GM12878 (cell line): ENCODE measurements around the gene CHRNA9. TPM values are rescaled to one million over a fixed set of nuclear protein-coding genes. Genes with fewer than 3 reads are reported as not detected.

ENCODE experiments used
- CBFB ChIP-seq: IDR thresholded peaks from 2 replicates; pipeline ENCODE4 v1.6.1; 2016; ENCODE audit warnings: antibody characterized with exemption, low read depth
- CBX3 ChIP-seq: fragments of 200-600 bp; sonication (generic); IDR thresholded peaks from 2 replicates; pipeline ENCODE4 v1.6.1; 2016; ENCODE audit warnings: low read depth, borderline replicate concordance
- EGR1 ChIP-seq, 2 experiments: IDR thresholded peaks; 1 replicate in 1 of 2; 2 replicates in 1 of 2; pipeline ENCODE4 v1.6.1; 2011 to 2012; ENCODE audit warnings: low read depth in 2 of 2, low read length in 2 of 2, borderline replicate concordance in 1 of 2, mild to moderate bottlenecking in 1 of 2, moderate library complexity in 1 of 2
- EP300 ChIP-seq, 2 experiments: fragments of 150-350 bp in 1 of 2; IDR thresholded peaks; 2 replicates each; pipeline ENCODE4 v1.6.1; 2011 to 2012; ENCODE audit warnings: low read depth in 2 of 2, low read length in 2 of 2, borderline replicate concordance in 1 of 2, improper control_type of control experiment in 1 of 2, inconsistent platforms in 1 of 2; ENCODE audit not compliant: control insufficient read depth in 1 of 2
- KDM1A ChIP-seq: fragments of 200-600 bp; sonication (generic); IDR thresholded peaks from 2 replicates; pipeline ENCODE4 v1.6.1; 2016; ENCODE audit warnings: borderline replicate concordance
- MEF2B ChIP-seq: fragments of 450-650 bp; IDR thresholded peaks from 2 replicates; pipeline ENCODE4 v1.6.1; 2018; ENCODE audit warnings: mild to moderate bottlenecking, moderate library complexity; ENCODE audit not compliant: partially characterized antibody, poor library complexity, severe bottlenecking
- MTA3 ChIP-seq: IDR thresholded peaks from 2 replicates; pipeline ENCODE4 v1.6.1; 2012; ENCODE audit warnings: low read length, inconsistent platforms, borderline replicate concordance
- PAX8 ChIP-seq: fragments of 450-650 bp; IDR thresholded peaks from 2 replicates; pipeline ENCODE4 v1.6.1; 2017; ENCODE audit warnings: mild to moderate bottlenecking, moderate library complexity
- PML ChIP-seq: IDR thresholded peaks from 2 replicates; pipeline ENCODE4 v1.6.1; 2012; ENCODE audit warnings: low read length, inconsistent platforms
- POLR2AphosphoS2 ChIP-seq: IDR thresholded peaks from 2 replicates; pipeline ENCODE4 v1.6.1; 2011; ENCODE audit warnings: low read depth, mild to moderate bottlenecking, low read length, improper control_type of control experiment, moderate library complexity
- POU2F2 ChIP-seq: IDR thresholded peaks from 3 replicates; pipeline ENCODE4 v1.6.1; 2011; ENCODE audit warnings: low read depth, mild to moderate bottlenecking, low read length, borderline replicate concordance
- RFX5 ChIP-seq: IDR thresholded peaks from 2 replicates; pipeline ENCODE4 v1.6.1; 2011; ENCODE audit warnings: low read depth, low read length, improper control_type of control experiment
- SIN3A ChIP-seq: IDR thresholded peaks from 2 replicates; pipeline ENCODE4 v1.6.1; 2012; ENCODE audit warnings: low read depth, low read length, improper control_type of control experiment
- SIX5 ChIP-seq: IDR thresholded peaks from 2 replicates; pipeline ENCODE4 v1.6.1; 2011; ENCODE audit warnings: mild to moderate bottlenecking, low read depth, low read length, moderate library complexity; ENCODE audit not compliant: severe bottlenecking
- TCF7 ChIP-seq: IDR thresholded peaks from 2 replicates; pipeline ENCODE4 v1.6.1; 2014; ENCODE audit warnings: antibody characterized with exemption, borderline replicate concordance
- ZNF207 ChIP-seq: fragments of 450-650 bp; IDR thresholded peaks from 2 replicates; pipeline ENCODE4 v1.6.1; 2014; ENCODE audit warnings: antibody characterized with exemption, mild to moderate bottlenecking, borderline replicate concordance
- ZZZ3 ChIP-seq: IDR thresholded peaks from 2 replicates; pipeline ENCODE4 v1.6.1; 2011; ENCODE audit warnings: low read depth; ENCODE audit not compliant: control insufficient read depth, insufficient read length
- polyA plus RNA-seq, 11 experiments: library from polyadenylated mRNA; depleted of rRNA in 4 of 11; unstranded in 6 of 11; stranded (reverse) in 5 of 11; fragments of >200 nt; fragmentation: Nextera tagmentation in 4 of 11; fragmentation: Illumina TruSeq in 1 of 11; extraction: Ambion mirVana in 4 of 11; extraction: Trizol in 1 of 11; gene quantifications; 1 replicate in 1 of 11; 2 replicates in 10 of 11; pipeline versions ENCODE4 v1.2.1 to v1.2.3, GENCODE V29; 2011 to 2016; ENCODE audit warnings: inconsistent platforms in 2 of 11, missing spikeins in 2 of 11, low read depth in 1 of 11
- total RNA-seq, 4 experiments: library from RNA; depleted of rRNA in 3 of 4; stranded (reverse); fragments of >200 nt in 3 of 4; fragmentation: Illumina TruSeq in 1 of 4; extraction: Trizol in 1 of 4; gene quantifications; 2 replicates each; pipeline versions ENCODE4 v1.2.1 to v1.2.3, GENCODE V29; 2013 to 2021
- TF ChIP-seq, protein P1 (sequence below): fragments of 450-650 bp; IDR thresholded peaks from 2 replicates; pipeline ENCODE4 v1.6.1; 2017; ENCODE audit warnings: mild to moderate bottlenecking
- TF ChIP-seq, protein P2 (sequence below): IDR thresholded peaks from 2 replicates; pipeline ENCODE4 v1.6.1; 2011; ENCODE audit warnings: low read depth, mild to moderate bottlenecking, low read length, moderate library complexity, borderline replicate concordance; ENCODE audit errors: extremely low read depth
- TF ChIP-seq, protein P3 (sequence below): fragments of 150-350 bp; IDR thresholded peaks from 2 replicates; pipeline ENCODE4 v1.6.1; 2014; ENCODE audit warnings: mild to moderate bottlenecking, low read depth, low read length
- TF ChIP-seq, protein P4 (sequence below): IDR thresholded peaks from 2 replicates; pipeline ENCODE4 v1.6.1; 2011; ENCODE audit warnings: borderline replicate concordance, low read depth, mild to moderate bottlenecking, moderate library complexity, mixed read lengths, low read length; ENCODE audit not compliant: insufficient read depth; ENCODE audit errors: extremely low read length
- TF ChIP-seq, protein P5 (sequence below): IDR thresholded peaks from 2 replicates; pipeline ENCODE4 v1.6.1; 2012; ENCODE audit warnings: low read length, inconsistent platforms

CHRNA9 gene
- total and polyA plus RNA-seq, 10 of the 15 experiments (the other 5 are each of a cell fraction or from before 2014, with no cell fraction given), result 0.05 to 0.09 (median 0.08) TPM; not detected in 7

DNA sequence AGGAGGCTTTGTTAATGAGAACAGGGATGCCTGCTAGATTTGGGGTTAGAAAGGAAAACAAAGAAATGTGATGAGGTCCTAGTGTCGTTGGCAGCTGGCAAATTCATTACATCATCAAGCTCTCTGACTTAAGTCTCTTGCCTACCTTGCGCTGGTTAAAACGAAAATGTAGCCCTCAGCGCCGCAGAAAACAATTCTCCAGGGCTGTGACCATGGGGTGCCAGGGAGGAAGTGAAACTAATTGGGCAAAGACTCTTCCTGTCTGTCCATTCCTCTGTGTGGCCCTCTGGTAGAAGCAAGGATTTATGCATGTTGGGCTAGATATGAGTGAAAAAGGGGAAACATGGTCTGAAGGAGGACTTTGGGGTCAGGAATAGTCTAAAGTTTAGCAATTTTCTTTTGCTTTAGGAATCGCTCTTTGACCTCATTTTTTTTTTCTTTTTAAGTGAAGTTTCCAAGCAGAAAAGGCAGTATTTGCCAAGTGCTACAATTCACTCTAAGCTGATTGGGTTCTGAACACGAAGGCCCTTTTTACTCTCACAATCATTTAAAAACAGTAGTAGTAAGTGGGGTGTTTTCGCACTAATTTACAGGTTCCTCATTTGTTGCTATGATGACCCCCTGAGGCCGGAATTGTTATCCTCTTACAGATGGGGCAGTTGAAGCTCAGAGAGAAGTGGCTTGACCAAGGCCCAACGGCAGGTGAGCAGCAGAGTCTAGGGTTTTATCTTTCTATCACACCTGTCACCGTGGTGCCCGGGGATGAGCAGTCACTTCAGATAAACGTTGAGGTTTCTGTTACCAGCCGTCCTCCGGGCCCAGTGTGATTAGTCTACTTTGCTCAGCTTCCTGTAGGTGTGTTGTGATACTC, 27.3 kb upstream of the CHRNA9 start (continued):
- no peak for TF ChIP-seq CBX3
- no peak for TF ChIP-seq CBFB
- no peak for TF ChIP-seq PML
- no peak for TF ChIP-seq SIX5
- TF ChIP-seq, protein P1, sequence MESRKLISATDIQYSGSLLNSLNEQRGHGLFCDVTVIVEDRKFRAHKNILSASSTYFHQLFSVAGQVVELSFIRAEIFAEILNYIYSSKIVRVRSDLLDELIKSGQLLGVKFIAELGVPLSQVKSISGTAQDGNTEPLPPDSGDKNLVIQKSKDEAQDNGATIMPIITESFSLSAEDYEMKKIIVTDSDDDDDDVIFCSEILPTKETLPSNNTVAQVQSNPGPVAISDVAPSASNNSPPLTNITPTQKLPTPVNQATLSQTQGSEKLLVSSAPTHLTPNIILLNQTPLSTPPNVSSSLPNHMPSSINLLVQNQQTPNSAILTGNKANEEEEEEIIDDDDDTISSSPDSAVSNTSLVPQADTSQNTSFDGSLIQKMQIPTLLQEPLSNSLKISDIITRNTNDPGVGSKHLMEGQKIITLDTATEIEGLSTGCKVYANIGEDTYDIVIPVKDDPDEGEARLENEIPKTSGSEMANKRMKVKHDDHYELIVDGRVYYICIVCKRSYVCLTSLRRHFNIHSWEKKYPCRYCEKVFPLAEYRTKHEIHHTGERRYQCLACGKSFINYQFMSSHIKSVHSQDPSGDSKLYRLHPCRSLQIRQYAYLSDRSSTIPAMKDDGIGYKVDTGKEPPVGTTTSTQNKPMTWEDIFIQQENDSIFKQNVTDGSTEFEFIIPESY, result peak; percentile 45; the same call in 1 of the 2 replicates
- no peak for TF ChIP-seq ZZZ3
- peak; percentile 53; the same call in 1 of the 3 replicates for TF ChIP-seq POU2F2
- TF ChIP-seq, protein P2, sequence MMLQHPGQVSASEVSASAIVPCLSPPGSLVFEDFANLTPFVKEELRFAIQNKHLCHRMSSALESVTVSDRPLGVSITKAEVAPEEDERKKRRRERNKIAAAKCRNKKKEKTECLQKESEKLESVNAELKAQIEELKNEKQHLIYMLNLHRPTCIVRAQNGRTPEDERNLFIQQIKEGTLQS, result no peak
- TF ChIP-seq EGR1 (IDR thresholded peaks at IDR 0.05; ENCODE audit: borderline replicate concordance in 1 of 2, low read depth in 2 of 2, low read length in 2 of 2), result 0 out of 3 replicates have a peak, but pooled peaks of 1 of the 2 experiments have one; percentile 24
- 0 out of 2 replicates have a peak, but pooled peaks have one; percentile 35 for TF ChIP-seq ZNF207
- no peak for TF ChIP-seq PAX8
- TF ChIP-seq EP300 (IDR thresholded peaks at IDR 0.05; ENCODE audit: borderline replicate concordance in 1 of 2, control insufficient read depth in 1 of 2, low read depth in 2 of 2, low read length in 2 of 2), result peak; percentile 8 to 65; a peak in 1 of 4 replicates
- no peak for TF ChIP-seq POLR2AphosphoS2
- no peak for TF ChIP-seq MTA3
- TF ChIP-seq, protein P3, sequence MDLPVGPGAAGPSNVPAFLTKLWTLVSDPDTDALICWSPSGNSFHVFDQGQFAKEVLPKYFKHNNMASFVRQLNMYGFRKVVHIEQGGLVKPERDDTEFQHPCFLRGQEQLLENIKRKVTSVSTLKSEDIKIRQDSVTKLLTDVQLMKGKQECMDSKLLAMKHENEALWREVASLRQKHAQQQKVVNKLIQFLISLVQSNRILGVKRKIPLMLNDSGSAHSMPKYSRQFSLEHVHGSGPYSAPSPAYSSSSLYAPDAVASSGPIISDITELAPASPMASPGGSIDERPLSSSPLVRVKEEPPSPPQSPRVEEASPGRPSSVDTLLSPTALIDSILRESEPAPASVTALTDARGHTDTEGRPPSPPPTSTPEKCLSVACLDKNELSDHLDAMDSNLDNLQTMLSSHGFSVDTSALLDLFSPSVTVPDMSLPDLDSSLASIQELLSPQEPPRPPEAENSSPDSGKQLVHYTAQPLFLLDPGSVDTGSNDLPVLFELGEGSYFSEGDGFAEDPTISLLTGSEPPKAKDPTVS, result no peak
- no peak for TF ChIP-seq TCF7
- peak; percentile 72 for TF ChIP-seq MEF2B
- TF ChIP-seq, protein P4, sequence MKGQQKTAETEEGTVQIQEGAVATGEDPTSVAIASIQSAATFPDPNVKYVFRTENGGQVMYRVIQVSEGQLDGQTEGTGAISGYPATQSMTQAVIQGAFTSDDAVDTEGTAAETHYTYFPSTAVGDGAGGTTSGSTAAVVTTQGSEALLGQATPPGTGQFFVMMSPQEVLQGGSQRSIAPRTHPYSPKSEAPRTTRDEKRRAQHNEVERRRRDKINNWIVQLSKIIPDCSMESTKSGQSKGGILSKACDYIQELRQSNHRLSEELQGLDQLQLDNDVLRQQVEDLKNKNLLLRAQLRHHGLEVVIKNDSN, result no peak
- TF ChIP-seq, protein P5, sequence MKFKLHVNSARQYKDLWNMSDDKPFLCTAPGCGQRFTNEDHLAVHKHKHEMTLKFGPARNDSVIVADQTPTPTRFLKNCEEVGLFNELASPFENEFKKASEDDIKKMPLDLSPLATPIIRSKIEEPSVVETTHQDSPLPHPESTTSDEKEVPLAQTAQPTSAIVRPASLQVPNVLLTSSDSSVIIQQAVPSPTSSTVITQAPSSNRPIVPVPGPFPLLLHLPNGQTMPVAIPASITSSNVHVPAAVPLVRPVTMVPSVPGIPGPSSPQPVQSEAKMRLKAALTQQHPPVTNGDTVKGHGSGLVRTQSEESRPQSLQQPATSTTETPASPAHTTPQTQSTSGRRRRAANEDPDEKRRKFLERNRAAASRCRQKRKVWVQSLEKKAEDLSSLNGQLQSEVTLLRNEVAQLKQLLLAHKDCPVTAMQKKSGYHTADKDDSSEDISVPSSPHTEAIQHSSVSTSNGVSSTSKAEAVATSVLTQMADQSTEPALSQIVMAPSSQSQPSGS, result no peak
- TF ChIP-seq RFX5, result no peak
- no peak for TF ChIP-seq SIN3A
- no peak for TF ChIP-seq KDM1A
